B cell (primary cell): ENCODE results near the gene ANKRD33. TPM values are rescaled to one million over a fixed set of nuclear protein-coding genes. Genes with fewer than 3 reads are reported as not detected.

Experiments used
- ATAC-seq: fragments of 200-7000 bp; cut with Tn5 transposase; one replicate; pipeline ENCODE4 v1.10.0; 2021; ENCODE audit warnings: low read depth, mild to moderate bottlenecking, moderate number of reproducible peaks, moderate library complexity
- CTCF ChIA-PET: fragments of 350-600 bp; sonication (Branson Sonifier 250); formaldehyde crosslinking; loops from one replicate; lab custom pipeline; 2021; ENCODE audit warnings: antibody characterized with exemption, inconsistent platforms; lab: Charles Lee
- POLR2A ChIA-PET: fragments of 350-600 bp; sonication (Branson Sonifier 250); formaldehyde crosslinking; loops from one replicate; lab custom pipeline; 2021; ENCODE audit warnings: antibody characterized with exemption; lab: Charles Lee
- DNase-seq: peaks from one replicate; pipeline ENCODE4 v3.0.0; 2013
- H2AFZ ChIP-seq: 2 replicates; pipeline ENCODE4 v1.6.1; 2012; ENCODE audit warnings: mild to moderate bottlenecking, low read depth, low read length; ENCODE audit not compliant: insufficient read depth, poor library complexity, severe bottlenecking
- H3K27ac ChIP-seq, 2 donors: 1 replicate in 1 of 2; 2 replicates in 1 of 2; pipeline ENCODE4 v1.5.1; 2012 to 2013; ENCODE audit warnings: low read length in 2 of 2, mild to moderate bottlenecking in 2 of 2, moderate library complexity in 1 of 2
- H3K27me3 ChIP-seq, 4 experiments: fragments of 200-600 bp in 1 of 4; sonication (generic) in 1 of 4; replicated peaks in 1 of 4; 1 replicate in 2 of 4; 2 replicates in 2 of 4; pipeline versions ENCODE4 v1.6.1 to v1.7.0; 2013 to 2016; ENCODE audit warnings: low read length in 3 of 4, mild to moderate bottlenecking in 2 of 4, mixed read lengths in 1 of 4, moderate library complexity in 1 of 4; ENCODE audit not compliant: insufficient read depth in 4 of 4, control insufficient read depth in 3 of 4; ENCODE audit errors: control extremely low read depth in 1 of 4
- H3K36me3 ChIP-seq, 2 experiments: replicated peaks in 1 of 2; 1 replicate in 1 of 2; 2 replicates in 1 of 2; pipeline versions ENCODE4 v1.6.1 to v1.7.1; 2013; ENCODE audit warnings: low read length in 1 of 2; ENCODE audit not compliant: insufficient read depth in 2 of 2, control insufficient read depth in 1 of 2; ENCODE audit errors: control extremely low read depth in 1 of 2, extremely low read depth in 1 of 2
- H3K4me1 ChIP-seq, 2 donors: fragments of 200-600 bp in 1 of 2; sonication (generic) in 1 of 2; 1 replicate in 1 of 2; 2 replicates in 1 of 2; pipeline versions ENCODE4 v1.5.1 to v1.6.1; 2013 to 2017; ENCODE audit warnings: low read length in 2 of 2; ENCODE audit not compliant: control insufficient read depth in 2 of 2, insufficient read depth in 2 of 2
- H3K4me2 ChIP-seq: replicated peaks from 2 replicates; pipeline ENCODE3; 2012; ENCODE audit warnings: mild to moderate bottlenecking, low read depth, low read length; ENCODE audit not compliant: poor library complexity, severe bottlenecking
- H3K4me3 ChIP-seq, 5 experiments: fragments of 200-600 bp in 1 of 5; sonication (generic) in 1 of 5; 1 replicate in 3 of 5; 2 replicates in 2 of 5; pipeline versions ENCODE4 v1.5.1 to v1.7.0; 2011 to 2016; ENCODE audit warnings: low read length in 4 of 5, mild to moderate bottlenecking in 4 of 5, low read depth in 2 of 5, control low read depth in 1 of 5, moderate library complexity in 1 of 5; ENCODE audit not compliant: insufficient read depth in 1 of 5; ENCODE audit errors: control extremely low read depth in 1 of 5, extremely low read depth in 1 of 5
- H3K79me2 ChIP-seq: fragments of 200-600 bp; sonication (generic); one replicate; pipeline ENCODE4 v1.6.0; 2016; ENCODE audit warnings: low read length; ENCODE audit not compliant: control insufficient read depth, insufficient read depth
- H3K9ac ChIP-seq: fragments of 200-600 bp; sonication (generic); 2 replicates; pipeline ENCODE4 v1.6.1; 2017; ENCODE audit warnings: mild to moderate bottlenecking, low read length, moderate library complexity
- H3K9me3 ChIP-seq, 3 donors: one replicate each; pipeline versions ENCODE4 v1.6.1 to v1.7.1; 2013; ENCODE audit warnings: low read length in 2 of 3; ENCODE audit not compliant: control insufficient read depth in 2 of 3, insufficient read depth in 1 of 3; ENCODE audit errors: control extremely low read depth in 1 of 3
- H4K20me1 ChIP-seq: 2 replicates; pipeline ENCODE4 v1.6.0; 2012; ENCODE audit warnings: mild to moderate bottlenecking, low read length; ENCODE audit not compliant: insufficient read depth, control insufficient read depth, poor library complexity, severe bottlenecking
- H3K27ac Mint-ChIP-seq: one replicate; pipeline ENCODE4 v1.8.0; 2021; ENCODE audit warnings: mixed read lengths
- H3K27me3 Mint-ChIP-seq: one replicate; pipeline ENCODE4 v1.8.0; 2021; ENCODE audit warnings: mixed read lengths
- H3K4me1 Mint-ChIP-seq: one replicate; pipeline ENCODE4 v1.8.0; 2021; ENCODE audit warnings: mixed read lengths
- H3K4me3 Mint-ChIP-seq: one replicate; pipeline ENCODE4 v1.8.0; 2021; ENCODE audit warnings: mixed read lengths
- H3K9me3 Mint-ChIP-seq: one replicate; pipeline ENCODE4 v1.8.0; 2022; ENCODE audit warnings: mixed read lengths; ENCODE audit not compliant: insufficient read depth
- EZH2 ChIP-seq: IDR thresholded peaks from 2 replicates; pipeline ENCODE4 v1.6.1; 2012; ENCODE audit warnings: borderline replicate concordance, low read depth, mild to moderate bottlenecking, moderate library complexity, low read length; ENCODE audit not compliant: insufficient read depth, poor library complexity, severe bottlenecking
- WGBS: methylation state at CpG from one replicate; pipeline ENCODE4 v1.1.5; 2013; ENCODE audit warnings: missing lambda C conversion rate; ENCODE audit not compliant: insufficient coverage; 5-methylcytosine and 5-hydroxymethylcytosine counted together
- intact Hi-C: fragments of 100-400 bp; cut with micrococcal nuclease; formaldehyde crosslinking; loops from one replicate; pipeline ENCODE4 v1.10.0; 2022
- polyA plus RNA-seq: library from polyadenylated mRNA; depleted of rRNA; stranded (reverse); fragments of >200 nt; gene quantifications from 2 replicates; pipeline ENCODE4 v1.2.3, GENCODE V29; 2012
- total RNA-seq, 2 donors: library from RNA; stranded (reverse); fragments of 120-200 nt in 1 of 2; gene quantifications; 1 replicate in 1 of 2; 2 replicates in 1 of 2; pipeline versions ENCODE4 v1.2.3 to v1.2.4, GENCODE V29; 2013 to 2022
- TF ChIP-seq, protein P1 (sequence below): fragments of 200-600 bp; IDR thresholded peaks from one replicate; pipeline ENCODE4 v1.8.0; 2022; ENCODE audit warnings: antibody characterized with exemption, mild to moderate bottlenecking

Gene ANKRD33
- total and polyA plus RNA-seq, 2 donors (not counting 1 experiment from before 2014, with no cell fraction given) = not detected

- no peaks in the 10 kb centered on the region for H3K9me3 ChIP-seq
- no peak overlapping the region for H2AFZ ChIP-seq
- DNase-seq (no peak), ATAC-seq (no peak)
- no peak overlapping the region for H3K4me3 ChIP-seq
- H3K27me3 Mint-ChIP-seq = peaks cover 33% of the 10 kb centered on the region
- intact Hi-C loops = no loop called here
- peaks cover 0 to 16% (median 9%) of the 10 kb centered on the region in 4 experiments for H3K27me3 ChIP-seq
- TF ChIP-seq EZH2 = no peak
- TF ChIP-seq, protein P1, sequence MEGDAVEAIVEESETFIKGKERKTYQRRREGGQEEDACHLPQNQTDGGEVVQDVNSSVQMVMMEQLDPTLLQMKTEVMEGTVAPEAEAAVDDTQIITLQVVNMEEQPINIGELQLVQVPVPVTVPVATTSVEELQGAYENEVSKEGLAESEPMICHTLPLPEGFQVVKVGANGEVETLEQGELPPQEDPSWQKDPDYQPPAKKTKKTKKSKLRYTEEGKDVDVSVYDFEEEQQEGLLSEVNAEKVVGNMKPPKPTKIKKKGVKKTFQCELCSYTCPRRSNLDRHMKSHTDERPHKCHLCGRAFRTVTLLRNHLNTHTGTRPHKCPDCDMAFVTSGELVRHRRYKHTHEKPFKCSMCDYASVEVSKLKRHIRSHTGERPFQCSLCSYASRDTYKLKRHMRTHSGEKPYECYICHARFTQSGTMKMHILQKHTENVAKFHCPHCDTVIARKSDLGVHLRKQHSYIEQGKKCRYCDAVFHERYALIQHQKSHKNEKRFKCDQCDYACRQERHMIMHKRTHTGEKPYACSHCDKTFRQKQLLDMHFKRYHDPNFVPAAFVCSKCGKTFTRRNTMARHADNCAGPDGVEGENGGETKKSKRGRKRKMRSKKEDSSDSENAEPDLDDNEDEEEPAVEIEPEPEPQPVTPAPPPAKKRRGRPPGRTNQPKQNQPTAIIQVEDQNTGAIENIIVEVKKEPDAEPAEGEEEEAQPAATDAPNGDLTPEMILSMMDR = no peak
- no peak overlapping the region for H3K4me2 ChIP-seq
- no peaks in the 10 kb centered on the region for H3K9me3 Mint-ChIP-seq
- H3K4me1 ChIP-seq = peaks cover 0 to 9% of the 10 kb centered on the region in 2 donors
- 93% methylated on average over 3 of the region's 8 CpGs for WGBS
- H3K4me1 Mint-ChIP-seq = peaks cover 4% of the 10 kb centered on the region
- no peak overlapping the region for H3K27ac Mint-ChIP-seq
- H4K20me1 ChIP-seq = no peaks in the 10 kb centered on the region
- H3K9ac ChIP-seq = no peak overlapping the region
- no peaks in the 10 kb centered on the region for H3K36me3 ChIP-seq
- CTCF ChIA-PET = interaction anchor here (1.4 to 3.1 kb wide), 2 partner anchors 11 to 69 kb away, joined by 4 to 17 read pairs; no protein-coding TSS in a partner anchor
- no peak overlapping the region for H3K27ac ChIP-seq
- H3K4me3 Mint-ChIP-seq = no peak overlapping the region
- H3K79me2 ChIP-seq = no peaks in the 10 kb centered on the region
- POLR2A ChIA-PET = no interaction called here
Observed at GRCh38 chr12:51911788-51912711, 24.1 kb downstream of the ANKRD33 start.
